AG09309 (cell line): ENCODE results near the gene CNTNAP2.

Source experiments
- DNase-seq: peaks from one replicate; pipeline ENCODE4 v3.0.0-alpha.2; 2010; ENCODE audit warnings: low read depth
- H3K4me3 ChIP-seq: 2 replicates; pipeline ENCODE4 v1.5.1; 2011; ENCODE audit warnings: mild to moderate bottlenecking, low read depth, low read length, moderate library complexity; ENCODE audit not compliant: control insufficient read depth
- CTCF ChIP-seq: IDR thresholded peaks from 2 replicates; pipeline ENCODE4 v1.5.1; 2011; ENCODE audit warnings: mild to moderate bottlenecking, low read depth, low read length, inconsistent platforms; ENCODE audit not compliant: insufficient read depth, control insufficient read depth; ENCODE audit errors: missing control alignments

Gene CNTNAP2

GRCh38 chr7:148037044-148037443 is 1920.4 kb downstream of the CNTNAP2 start:
- H3K4me3 ChIP-seq: no peak overlapping the region
- TF ChIP-seq CTCF: no peak
- DNase-seq: no peak

GRCh38 chr7:148041156-148041555 is 1924.6 kb downstream of the CNTNAP2 start:
- H3K4me3 ChIP-seq: no peak overlapping the region
- no peak for DNase-seq
- no peak for TF ChIP-seq CTCF

- no peak overlapping the region for H3K4me3 ChIP-seq
- no peak for DNase-seq
- no peak for TF ChIP-seq CTCF
Observed at GRCh38 chr7:148042935-148043631, 1926.5 kb downstream of the CNTNAP2 start.

GRCh38 chr7:148044173-148044572 is 1927.6 kb downstream of the CNTNAP2 start:
- no peak for TF ChIP-seq CTCF
- H3K4me3 ChIP-seq: no peak overlapping the region
- no peak for DNase-seq

- TF ChIP-seq CTCF: no peak
- no peak overlapping the region for H3K4me3 ChIP-seq
- no peak for DNase-seq
Observed at GRCh38 chr7:148045521-148045920, 1928.9 kb downstream of the CNTNAP2 start.

- H3K4me3 ChIP-seq: no peak overlapping the region
- DNase-seq: no peak
- TF ChIP-seq CTCF: no peak
Observed at GRCh38 chr7:148049068-148049467, 1932.5 kb downstream of the CNTNAP2 start.

GRCh38 chr7:148050492-148051158 is 1934.0 kb downstream of the CNTNAP2 start:
- no peak for DNase-seq
- H3K4me3 ChIP-seq: no peak overlapping the region
- TF ChIP-seq CTCF: no peak
